Left ventricle myocardium superior (tissue), 1 donor: ENCODE data around the gene H3-3A. TPM values are rescaled to one million over a fixed set of nuclear protein-coding genes. Genes with fewer than 3 reads are reported as not detected.

Experiments used
- ATAC-seq: fragments of 200-7000 bp; cut with Tn5 transposase; one replicate; pipeline ENCODE4 v1.9.1; 2020; ENCODE audit warnings: mild to moderate bottlenecking, moderate library complexity
- DNase-seq: peaks from one replicate; pipeline ENCODE4 v3.0.0-alpha.2; 2020
- intact Hi-C: fragments of 100-400 bp; cut with micrococcal nuclease; formaldehyde crosslinking; loops from one replicate; pipeline ENCODE4 v1.11.0; 2022
- total RNA-seq: library from RNA; stranded (reverse); fragmentation: NEBNext Ultra II Directional; extraction: Animal tissue kit (Norgen Biotek cat#: 25700); gene quantifications from one replicate; pipeline ENCODE4 v1.2.1, GENCODE V29; 2021
- donor health status: DM: no; HTN: yes; CAD: no; lungs with severe emphysema.

H3-3A gene
- total RNA-seq, 1 donor from 2014 or later, result 345 TPM

DNA sequence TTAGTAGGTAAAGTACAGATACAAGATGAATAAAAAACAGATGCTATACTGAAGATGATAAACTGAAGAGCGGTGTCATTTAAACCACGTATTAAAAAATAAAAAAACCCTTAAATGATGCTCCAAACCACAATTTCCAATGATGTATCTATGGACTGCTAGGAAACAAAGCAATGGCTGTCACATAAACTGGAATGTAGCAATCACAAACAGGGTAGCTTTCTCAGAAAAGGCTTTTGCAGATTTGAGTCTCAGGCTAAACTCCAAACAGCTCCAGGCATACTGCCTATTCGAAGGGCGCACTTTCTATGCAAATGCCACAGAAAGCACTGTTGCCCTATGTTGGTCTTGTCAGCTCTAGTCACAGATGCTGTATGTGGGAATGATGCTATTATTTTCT, 12.4 kb upstream of the H3-3A start:
- ATAC-seq (no peak), DNase-seq (no peak)
- intact Hi-C loops, result no loop called here

DNA sequence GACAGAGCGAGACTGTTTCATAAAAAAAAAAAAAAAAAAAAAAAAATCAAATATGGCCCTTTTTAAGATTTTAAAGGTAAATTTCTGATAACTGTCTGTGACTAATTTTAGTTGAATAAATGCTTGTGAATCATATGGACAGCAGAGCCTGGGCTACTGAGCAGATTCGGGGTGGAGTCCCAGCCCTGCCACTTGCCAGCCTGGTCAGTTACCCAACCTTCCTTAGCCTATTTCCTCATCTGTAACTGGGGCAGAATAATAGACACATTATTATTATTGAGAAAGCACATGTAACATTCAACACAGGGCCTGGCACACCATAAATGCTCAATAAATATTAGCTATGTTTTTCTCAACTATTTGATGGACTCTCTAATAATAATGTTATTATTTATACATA, 11.2 kb upstream of the H3-3A start:
- ATAC-seq (no peak), DNase-seq (no peak)
- intact Hi-C loops, result no loop called here

DNA sequence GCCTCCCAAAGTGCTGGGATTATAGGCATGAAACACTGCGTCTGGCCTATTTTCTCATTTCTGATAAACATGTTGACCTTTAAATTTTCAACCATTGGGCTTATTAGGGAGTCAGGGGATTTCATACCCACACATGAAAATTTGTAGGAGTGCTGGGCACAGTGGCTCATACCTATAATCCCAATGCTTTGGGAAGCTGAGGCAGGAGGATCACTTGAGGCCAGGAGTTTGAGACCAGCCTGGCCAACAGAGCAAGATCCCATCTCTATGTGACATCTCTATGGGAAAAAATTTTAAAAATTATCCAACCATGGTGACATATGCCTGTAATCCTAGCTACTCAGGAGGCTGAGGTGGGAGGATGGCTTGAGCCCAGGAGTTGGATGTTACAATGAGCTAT, 10.5 kb upstream of the H3-3A start:
- intact Hi-C loops, result no loop called here
- no peak for ATAC-seq
- DNase-seq, result no peak

DNA sequence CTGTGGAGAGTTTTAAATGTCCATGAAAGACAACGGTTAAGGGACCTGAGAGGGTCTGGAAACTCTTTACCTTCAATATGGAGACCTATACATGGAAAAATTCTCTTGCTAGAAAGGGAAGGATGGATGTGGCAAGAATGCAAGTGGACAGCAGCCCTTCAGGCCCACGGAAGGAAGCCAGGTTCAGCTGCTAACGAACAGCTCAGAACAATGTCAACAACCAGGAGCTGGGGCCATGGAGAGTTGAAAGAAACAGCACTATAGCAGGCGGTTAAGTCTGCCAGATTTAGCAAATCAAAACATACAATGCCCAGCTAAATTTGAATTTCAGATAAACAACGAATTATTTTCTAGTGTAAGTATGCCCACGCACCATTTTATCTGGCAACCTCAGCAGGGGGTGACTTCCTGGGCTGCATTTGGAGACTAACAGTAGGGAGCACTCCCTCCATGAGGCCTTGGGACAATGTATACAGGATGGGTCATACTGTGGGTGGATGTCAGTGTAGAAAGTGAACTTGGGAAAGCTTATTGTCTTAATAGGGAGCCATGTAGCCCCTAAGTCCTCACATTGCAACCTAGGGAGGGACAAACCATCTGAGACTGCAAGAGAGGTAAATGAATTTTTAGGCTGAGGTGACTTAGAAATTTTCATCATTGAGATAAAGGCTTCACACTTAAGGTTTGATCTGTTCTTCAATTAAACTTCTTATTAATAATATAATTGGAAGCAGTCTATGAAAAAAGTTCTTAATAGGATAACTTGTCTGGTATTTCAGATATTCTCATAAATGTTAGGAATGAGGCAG, 7.8 kb upstream of the H3-3A start:
- ATAC-seq, result no peak
- DNase-seq, result no peak
- intact Hi-C loops, result no loop called here

DNA sequence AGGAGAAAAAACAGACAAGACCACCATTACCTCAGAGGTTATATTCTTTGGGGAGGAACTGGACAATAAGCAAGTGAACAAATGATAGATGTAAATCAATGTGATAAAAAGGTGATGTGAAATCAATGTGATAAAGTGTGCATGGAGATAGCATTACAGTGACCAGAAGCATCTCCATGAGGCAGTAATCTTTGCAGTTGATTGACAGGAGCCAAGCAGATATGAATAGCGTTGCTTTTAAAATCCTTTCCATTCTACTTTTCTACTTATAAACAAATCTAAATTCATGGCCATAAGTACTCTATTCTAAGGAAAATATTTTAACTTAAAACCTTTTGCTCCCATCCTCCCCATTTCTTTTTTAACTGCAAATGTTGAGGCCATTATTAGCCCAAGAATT, 2.8 kb upstream of the H3-3A start:
- intact Hi-C loops, result no loop called here
- ATAC-seq, result no peak
- no peak for DNase-seq

DNA sequence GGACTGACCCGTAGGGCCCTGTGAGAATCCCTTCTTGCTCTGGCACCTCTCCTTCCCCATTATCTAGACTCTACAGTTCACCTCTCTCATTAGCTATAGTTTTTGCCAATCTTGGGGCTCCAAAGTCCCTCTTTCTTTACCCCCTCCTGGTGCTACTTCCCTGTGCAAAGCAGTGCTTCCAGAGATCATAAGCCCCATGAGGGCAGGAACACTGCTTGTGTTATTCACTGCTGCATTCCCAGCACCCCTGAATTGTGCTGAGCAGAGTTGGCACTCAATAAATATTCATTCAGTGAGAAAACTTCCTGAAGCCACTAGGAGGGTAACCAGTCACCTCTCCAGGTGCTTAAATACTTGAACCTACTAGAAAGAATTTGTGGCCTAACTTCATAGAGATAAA, 2.1 kb upstream of the H3-3A start:
- DNase-seq, result no peak
- ATAC-seq, result no peak
- intact Hi-C loops, result no loop called here

DNA sequence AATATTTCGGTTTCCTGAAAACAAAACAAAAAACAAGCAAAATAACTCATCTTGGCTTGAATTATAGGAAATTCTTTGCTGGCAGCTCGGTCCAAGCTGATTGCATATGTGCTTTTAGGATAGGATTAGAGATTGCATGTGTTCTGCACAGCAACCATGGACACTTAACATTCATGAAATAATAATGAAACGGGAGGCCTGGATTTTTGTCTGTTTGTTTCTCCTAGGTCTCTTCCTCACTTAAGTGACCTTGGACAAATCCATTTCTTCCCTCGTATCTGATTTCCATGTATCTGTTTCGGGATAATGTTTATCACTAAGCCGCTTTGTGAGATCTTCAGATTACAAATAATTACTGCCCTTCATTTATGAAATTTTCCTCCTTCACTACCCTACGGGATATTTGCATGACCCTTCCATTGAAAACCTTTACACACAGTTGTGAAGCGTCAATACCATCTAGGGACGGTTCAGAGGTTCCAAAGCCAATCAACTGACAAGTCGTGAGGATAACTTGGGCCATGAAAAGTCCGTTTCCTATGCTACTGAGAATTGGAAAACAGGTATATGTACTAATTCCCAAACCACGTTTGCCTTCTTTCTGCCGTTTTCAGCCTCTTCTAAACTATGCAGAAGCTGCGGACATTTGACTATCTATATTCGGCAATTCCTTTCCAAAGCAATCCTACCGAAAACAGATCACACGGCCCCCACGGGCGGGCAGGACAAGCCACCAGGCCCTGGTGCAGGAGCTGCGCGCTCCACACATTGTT, 1.3 kb upstream of the H3-3A start:
- DNase-seq, result no peak
- intact Hi-C loops, result no loop called here
- ATAC-seq, result no peak

DNA sequence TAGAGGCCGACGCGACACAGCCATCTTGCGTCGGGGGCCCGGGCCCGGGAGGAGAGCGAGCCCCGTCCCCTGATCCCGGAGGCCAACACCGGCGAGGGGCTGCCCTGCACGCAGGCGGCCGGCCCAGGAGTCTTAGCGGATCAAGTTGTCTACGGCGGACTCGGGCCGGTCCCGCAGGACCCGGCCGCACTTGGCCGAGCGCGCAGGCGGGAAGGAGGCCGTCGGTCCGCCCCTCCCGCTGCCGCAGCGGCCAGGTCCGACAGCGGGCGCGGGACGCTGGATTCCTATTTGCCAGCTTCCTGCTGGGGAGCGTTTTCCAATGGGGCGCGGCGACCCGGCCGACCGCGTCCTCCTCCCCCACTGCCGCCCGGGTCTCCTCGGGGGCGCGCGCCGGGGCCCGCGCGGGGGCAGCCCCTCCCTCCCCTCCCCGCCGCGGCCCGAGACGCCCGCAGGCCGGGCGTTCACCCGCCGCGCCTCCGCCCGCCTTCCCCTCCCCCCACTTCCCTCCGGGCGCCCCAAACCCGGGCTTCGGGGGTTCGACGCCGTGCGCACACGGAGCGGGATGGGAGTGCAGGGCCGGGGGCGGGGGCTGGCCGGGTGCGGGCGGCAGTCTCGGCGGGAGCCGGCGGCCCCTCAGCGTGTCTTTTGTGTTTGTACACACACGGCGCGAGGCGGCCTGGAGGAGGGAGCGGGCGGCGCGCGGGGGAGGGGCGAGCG, 517 bp upstream of the H3-3A start:
- intact Hi-C loops, result no loop called here
- DNase-seq (peak; percentile 90), ATAC-seq (peak; percentile 77)

DNA sequence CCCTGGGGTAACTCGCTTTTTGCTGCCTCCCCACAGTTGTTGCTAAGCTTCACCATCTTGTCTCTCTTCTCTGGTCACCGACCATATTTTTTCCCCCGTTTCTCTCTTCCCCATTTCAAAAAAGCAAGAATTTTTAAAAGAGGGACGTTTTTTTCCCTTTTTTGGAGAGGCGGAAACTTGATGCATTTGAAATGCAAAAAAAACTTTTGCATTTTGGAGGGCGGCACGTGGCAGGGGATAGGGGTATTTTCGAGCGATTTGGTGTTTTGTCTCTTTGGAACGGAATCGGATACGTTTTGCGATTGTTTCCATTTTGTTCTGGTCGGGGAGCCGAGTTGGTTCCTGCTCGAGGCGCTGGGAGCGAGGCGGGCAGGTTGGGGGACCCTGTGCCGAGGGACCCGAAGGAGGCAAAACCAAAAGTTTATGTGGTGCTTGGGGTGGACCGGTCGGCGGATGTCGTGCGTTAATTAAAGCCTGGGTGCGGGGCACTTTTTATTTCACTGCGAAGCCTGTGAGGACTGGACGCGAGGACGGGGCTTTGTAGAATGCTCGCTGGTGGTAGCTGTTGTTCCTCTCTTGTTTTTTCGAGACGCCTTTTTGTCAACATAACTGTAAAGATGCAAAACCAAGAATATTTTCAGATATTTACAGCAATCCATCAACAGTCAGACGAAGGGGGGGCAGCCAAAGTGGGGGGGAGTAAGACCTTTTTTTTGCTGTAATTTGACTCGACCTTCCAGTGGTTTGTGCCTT, 884 bp downstream of the H3-3A start:
- ATAC-seq, result peak; percentile 25
- intact Hi-C loops, result no loop called here

DNA sequence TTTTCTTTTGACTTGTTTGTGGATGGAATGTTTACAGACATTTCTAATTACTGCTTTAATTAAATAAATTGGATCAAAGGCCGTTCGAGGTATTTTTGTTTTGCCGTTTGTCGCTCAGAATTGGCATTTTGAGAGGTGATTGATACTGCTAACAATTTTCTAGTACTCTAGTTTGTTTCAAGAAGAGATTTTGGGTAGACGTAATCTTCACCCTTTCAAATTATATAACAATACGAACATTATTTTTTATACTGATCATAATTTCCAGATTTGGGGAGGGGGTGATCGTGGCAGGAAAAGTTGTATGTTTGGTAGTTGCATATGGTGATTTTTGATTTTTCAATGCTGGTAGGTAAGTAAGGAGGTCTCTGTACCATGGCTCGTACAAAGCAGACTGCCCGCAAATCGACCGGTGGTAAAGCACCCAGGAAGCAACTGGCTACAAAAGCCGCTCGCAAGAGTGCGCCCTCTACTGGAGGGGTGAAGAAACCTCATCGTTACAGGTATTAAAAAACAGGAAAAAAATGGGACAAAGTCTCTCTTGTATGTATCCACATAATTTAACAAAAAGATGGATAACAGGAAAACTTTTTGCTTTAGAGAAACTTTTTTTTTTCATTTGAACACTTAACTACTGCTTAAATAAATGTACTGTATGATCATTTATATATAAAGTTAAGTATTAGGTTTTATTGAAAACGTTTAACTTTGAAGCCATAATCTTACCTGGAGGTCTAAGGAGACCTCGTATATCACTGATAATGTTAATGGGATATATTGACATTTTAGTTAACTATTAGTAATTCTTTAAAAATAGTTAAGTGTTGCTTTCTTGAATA, 1.7 kb downstream of the H3-3A start:
- no peak for ATAC-seq
- intact Hi-C loops, result no loop called here
- DNase-seq, result no peak

More for the DNA sequence above, 884 bp downstream of the H3-3A start:
- peak; percentile 51 for DNase-seq

DNA sequence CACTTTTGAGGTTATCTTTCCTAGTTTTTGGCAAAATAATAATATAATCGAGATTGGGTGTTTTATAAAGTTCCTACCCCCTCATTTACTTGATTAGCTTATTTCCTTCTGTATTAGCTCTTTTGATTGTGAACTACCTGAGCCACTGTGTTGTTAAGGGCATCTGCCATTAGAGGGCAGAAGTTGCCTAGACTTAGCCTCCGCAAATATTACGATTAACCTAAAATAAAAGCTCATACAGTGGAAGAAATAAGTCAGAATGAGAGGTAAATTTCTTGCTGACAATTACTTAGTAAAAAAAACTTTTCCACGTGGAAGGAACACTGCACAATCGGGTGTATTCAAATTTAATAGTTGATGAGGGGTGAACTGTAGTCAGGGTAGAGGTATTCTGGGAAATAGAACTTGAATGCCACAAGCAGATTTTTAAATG, 2.3 kb downstream of the H3-3A start:
- intact Hi-C loops, result loop anchor here (5.0 kb wide), 1 partner anchor 57 kb away; no protein-coding TSS in a partner anchor
- DNase-seq (no peak), ATAC-seq (no peak)

DNA sequence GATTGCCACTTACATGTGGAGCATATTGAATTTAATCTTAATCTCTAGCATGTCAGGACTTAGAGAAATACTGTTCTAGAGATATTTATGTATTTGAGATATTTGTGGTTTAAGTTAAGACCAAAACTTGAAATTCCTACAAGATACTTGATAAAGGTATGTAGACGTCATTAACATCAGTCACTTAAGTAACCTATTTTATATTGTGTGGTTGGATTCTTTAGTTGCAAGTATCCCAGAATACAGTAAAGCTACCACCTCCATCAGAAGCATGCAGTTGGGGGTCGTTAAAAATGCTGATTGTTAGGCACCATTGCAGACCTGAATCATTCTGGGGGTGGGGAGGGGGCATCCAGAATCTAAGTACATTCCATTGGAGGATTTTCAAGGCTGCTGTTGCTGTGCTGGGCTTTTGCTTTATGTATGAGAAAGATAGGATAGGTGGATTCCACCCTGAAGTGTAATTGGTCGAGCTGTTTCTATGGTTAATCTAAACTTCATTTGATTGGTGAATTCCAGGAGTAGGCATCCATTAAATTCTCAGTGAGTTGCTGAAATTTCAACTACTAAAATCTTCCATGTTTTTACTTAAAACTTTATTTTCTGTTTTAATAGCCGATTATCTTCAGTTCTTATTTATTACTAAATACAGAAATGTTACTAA, 4.0 kb downstream of the H3-3A start:
- DNase-seq (no peak), ATAC-seq (no peak)
- intact Hi-C loops, result loop anchor here (5.0 kb wide), 1 partner anchor 56 kb away; no protein-coding TSS in a partner anchor

DNA sequence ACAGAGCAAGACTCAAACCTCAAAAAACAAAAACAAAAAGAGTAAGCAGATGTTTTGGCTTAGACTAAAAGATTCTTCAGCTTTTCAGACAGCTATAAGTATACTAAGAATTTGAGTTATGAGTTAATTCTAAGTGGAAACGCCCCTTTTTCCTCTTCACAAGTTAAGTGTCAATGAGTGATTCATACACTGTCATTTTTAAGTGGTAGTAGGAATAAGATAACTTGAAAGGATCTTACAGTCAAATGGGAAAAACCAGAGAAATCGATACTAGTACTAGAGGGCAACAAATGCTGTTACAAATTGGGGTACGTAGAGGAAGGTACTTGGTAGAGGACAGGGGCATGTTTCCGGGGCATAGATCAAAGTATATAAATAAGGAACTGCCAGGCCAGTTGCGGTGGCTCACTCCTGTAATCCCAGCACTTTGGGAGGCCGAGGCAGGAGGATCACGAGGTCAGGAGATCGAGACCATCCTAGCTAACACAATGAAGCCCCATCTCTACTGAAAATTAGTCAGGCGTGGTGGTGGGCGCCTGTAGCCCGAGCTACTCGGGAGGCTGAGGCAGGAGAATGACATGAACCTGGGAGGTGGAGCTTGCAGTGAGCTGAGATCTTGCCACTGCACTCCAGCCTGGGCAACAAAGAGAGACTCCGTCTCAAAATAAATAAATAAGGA, 7.4 kb downstream of the H3-3A start:
- intact Hi-C loops, result loop anchor here (5.0 kb wide), 1 partner anchor 52 kb away; no protein-coding TSS in a partner anchor
- ATAC-seq, result no peak
- DNase-seq, result no peak

DNA sequence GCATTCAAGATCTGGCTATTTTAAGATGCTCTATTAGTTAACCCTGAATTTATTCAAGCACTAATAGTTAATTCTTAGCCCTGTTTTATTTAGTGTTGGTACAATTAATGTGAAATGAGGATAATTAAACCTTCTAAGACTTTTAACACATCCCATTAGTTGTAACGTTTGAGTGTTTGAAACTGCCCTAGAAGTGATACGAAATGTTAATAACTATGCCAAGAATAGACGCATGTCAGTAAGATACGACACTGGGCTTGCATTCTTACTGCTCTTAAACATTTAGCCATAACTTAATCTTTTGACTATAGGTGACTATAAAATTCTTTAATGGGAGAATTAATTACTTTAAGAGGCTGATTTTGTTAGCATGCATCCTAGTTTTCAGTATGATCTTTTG, 9.8 kb downstream of the H3-3A start:
- ATAC-seq, result no peak
- DNase-seq, result no peak
- intact Hi-C loops, result no loop called here

DNA sequence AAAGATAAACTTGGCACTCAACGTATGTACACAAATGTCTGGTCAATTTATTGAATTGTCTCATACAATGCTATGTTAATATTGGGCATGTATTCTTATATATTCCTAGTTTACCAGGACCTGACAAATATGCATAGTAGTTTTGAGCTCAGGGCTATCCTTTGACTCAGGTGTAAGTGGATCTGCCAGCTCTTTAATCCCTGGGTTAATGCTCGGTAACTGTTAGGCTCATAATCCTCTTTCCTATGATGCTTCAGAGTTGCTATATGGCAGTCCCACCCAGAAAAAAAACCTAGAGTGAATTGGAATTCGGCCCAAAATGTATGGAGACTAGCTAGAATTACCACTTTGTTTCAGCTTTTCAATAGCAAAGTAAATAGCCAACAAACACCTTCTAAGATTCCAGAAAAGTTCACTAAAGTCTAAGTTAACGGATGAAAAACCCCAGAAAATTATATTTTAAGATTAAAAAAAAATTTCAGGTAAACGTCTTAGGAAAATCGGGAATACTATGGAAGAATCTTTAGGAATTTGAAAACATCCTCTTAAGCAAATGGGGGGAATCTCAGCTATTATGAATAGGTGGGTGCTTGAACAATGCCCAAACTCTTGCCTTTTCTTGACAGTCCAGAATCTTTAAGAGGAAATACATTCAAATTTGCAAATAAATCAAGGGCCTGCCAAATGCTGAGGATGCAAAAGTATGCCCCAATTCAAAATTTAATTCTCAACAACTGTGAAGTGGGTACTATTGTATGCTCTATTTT, 10.9 kb downstream of the H3-3A start:
- intact Hi-C loops, result no loop called here
- DNase-seq (no peak), ATAC-seq (no peak)

DNA sequence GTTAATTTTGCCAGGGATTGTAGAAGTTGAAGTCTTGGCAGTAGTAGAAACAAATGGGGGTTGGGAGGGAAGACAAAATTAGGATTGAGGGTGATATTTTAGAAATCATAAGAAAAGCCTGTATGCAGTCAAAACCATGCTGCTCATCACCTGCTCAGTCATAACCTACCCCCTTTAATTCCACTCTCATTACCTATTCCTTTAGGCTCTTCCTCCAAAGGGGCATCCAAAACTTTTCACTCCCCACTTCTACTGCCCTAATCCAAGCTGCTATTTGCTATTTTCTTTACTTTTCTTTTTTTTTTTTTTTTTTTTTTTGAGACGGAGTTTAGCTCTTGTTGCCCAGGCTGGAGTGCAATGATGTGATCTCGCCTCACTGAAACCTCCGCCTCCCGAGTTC, 11.5 kb downstream of the H3-3A start:
- ATAC-seq (no peak), DNase-seq (no peak)
- intact Hi-C loops, result no loop called here

DNA sequence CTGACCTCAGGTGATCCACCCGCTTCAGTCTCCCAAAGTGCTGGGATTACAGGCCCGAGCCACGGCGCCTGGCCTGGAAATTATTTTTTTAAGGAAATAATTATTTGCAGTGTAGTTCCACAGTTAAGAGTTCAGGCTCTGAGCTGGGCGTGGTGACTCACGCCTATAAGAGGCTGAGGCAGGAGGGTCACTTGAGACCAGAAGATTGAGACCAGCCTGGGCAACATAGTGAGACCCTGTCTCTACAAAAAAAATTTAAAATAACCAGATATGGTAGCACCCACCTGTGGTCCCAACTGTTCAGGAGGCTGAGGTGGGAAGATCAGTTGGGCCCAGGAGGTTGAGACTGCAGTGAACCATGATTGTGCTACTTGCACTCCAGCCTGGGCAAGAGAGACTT, 13.9 kb downstream of the H3-3A start:
- no peak for DNase-seq
- intact Hi-C loops, result no loop called here
- no peak for ATAC-seq
